Stimulated activated CD8-positive, alpha-beta memory T cell treated with anti-CD3 and anti-CD28 coated beads, Interleukin-4, amount 100 ng/mL, for 1 hour (primary cell): ENCODE measurements around the gene TGM1.
"Not testable (repeated sequence)": the region's sequence is repeated elsewhere in the genome, so short reads cannot be mapped to it uniquely, and the experiment has no call there.

Experiments
- DNase-seq, 2 donors: peaks; one replicate each; pipeline ENCODE4 v3.0.0-alpha.2; 2020; ENCODE audit warnings: low read depth in 2 of 2, low spot score in 1 of 2

TGM1 gene

GRCh38 chr14:24207104-24207551 is 55.8 kb downstream of the TGM1 start:
- DNase-seq = no peak

GRCh38 chr14:24206260-24207103 is 56.5 kb downstream of the TGM1 start:
- DNase-seq = no peak

GRCh38 chr14:24204163-24205146 is 58.5 kb downstream of the TGM1 start:
- DNase-seq = no peak

- not testable (repeated sequence) for DNase-seq
Observed at GRCh38 chr14:24203249-24203886, 59.6 kb downstream of the TGM1 start.

GRCh38 chr14:24202538-24202937 is 60.4 kb downstream of the TGM1 start:
- DNase-seq = not testable (repeated sequence)
